K562 (cell line): ENCODE data around the gene PRODH. TPM values are rescaled to one million over a fixed set of nuclear protein-coding genes. Genes with fewer than 3 reads are reported as not detected.
A peak's percentile ranks its signal among the peaks of the same experiment; 100 is the strongest.
"Not testable (repeated sequence)": the region's sequence is repeated elsewhere in the genome, so short reads cannot be mapped to it uniquely, and the experiment has no call there.

Source experiments
- ATAC-seq: fragments of 200-7000 bp; cut with Tn5 transposase; 3 replicates; pipeline ENCODE4 v1.9.1; 2020; ENCODE audit warnings: moderate library complexity
- BruUV-seq: library from RNA; stranded (reverse); fragments of 400-500 nt; replicated peaks from 2 replicates; lab custom pipeline; 2021; lab: Mats Ljungman, UMichigan
- CTCF ChIA-PET: fragments of 300-600 bp; formaldehyde crosslinking; extraction: SDS; loops from one replicate; lab custom pipeline; 2021; ENCODE audit warnings: low intra/inter-chr PET ratio; lab: Yijun Ruan, JAX
- POLR2A ChIA-PET: fragments of 300-600, 350-650 bp; sonication (Branson Sonifier 250); formaldehyde crosslinking; extraction: SDS; loops from one replicate; lab custom pipeline; 2021; ENCODE audit warnings: antibody characterized with exemption, inconsistent platforms; lab: Yijun Ruan, JAX
- DNase-seq, 4 experiments: peaks; one replicate each; pipeline versions ENCODE4 v3.0.0 to v3.0.0-alpha.2; 2011 to 2018; ENCODE audit warnings: low spot score in 3 of 4, mixed read lengths in 3 of 4; ENCODE audit errors: extremely low read depth in 1 of 4
- FAIRE-seq: peaks from 2 replicates; lab custom pipeline; 2011; peaks lifted over from hg19 to GRCh38; lab: Jason Lieb, UNC
- H2AFZ ChIP-seq: 2 replicates; pipeline ENCODE4 v1.6.0; 2011; ENCODE audit warnings: low read depth, low read length, control low read depth, inconsistent platforms
- H3K27ac ChIP-seq: fragments of 200-600 bp; 3 replicates; pipeline ENCODE4 v1.8.0; 2011; ENCODE audit warnings: low read depth, mild to moderate bottlenecking, control low read depth, inconsistent platforms, low read length, moderate library complexity, mixed read lengths; ENCODE audit errors: extremely low read depth
- H3K27me3 ChIP-seq, 2 experiments: fragments of 300-600 bp in 1 of 2; 2 replicates in 1 of 2; 3 replicates in 1 of 2; pipeline versions ENCODE4 v1.6.0 to v1.8.0; 2011; ENCODE audit warnings: inconsistent platforms in 2 of 2, low read length in 2 of 2, mild to moderate bottlenecking in 1 of 2, mixed read lengths in 1 of 2, moderate library complexity in 1 of 2; ENCODE audit not compliant: control insufficient read depth in 2 of 2, insufficient read depth in 2 of 2
- H3K36me3 ChIP-seq: fragments of 300-600 bp; 3 replicates; pipeline ENCODE4 v1.8.0; 2011; ENCODE audit warnings: mild to moderate bottlenecking, low read length, inconsistent platforms; ENCODE audit not compliant: control insufficient read depth, insufficient read depth
- H3K4me1 ChIP-seq, 2 experiments: fragments of 200-600 bp in 1 of 2; replicated peaks in 1 of 2; 2 replicates in 1 of 2; 3 replicates in 1 of 2; pipeline versions ENCODE4 v1.5.1 to v1.8.0; 2011; ENCODE audit warnings: inconsistent platforms in 2 of 2, low read length in 2 of 2, mild to moderate bottlenecking in 1 of 2, mixed read lengths in 1 of 2, moderate library complexity in 1 of 2; ENCODE audit not compliant: control insufficient read depth in 2 of 2, insufficient read depth in 2 of 2
- H3K4me2 ChIP-seq: 2 replicates; pipeline ENCODE4 v1.6.1; 2011; ENCODE audit warnings: low read length, control low read depth, inconsistent platforms, mixed read lengths; ENCODE audit not compliant: insufficient read depth
- H3K4me3 ChIP-seq: fragments of 200-600 bp; sonication (generic), shearing (Covaris generic); 2 replicates; pipeline ENCODE4 v1.5.1; 2016; ENCODE audit warnings: control low read depth, inconsistent platforms
- H3K79me2 ChIP-seq: fragments of 200-600 bp; 3 replicates; pipeline ENCODE4 v1.8.0; 2011; ENCODE audit warnings: low read length, inconsistent platforms; ENCODE audit not compliant: control insufficient read depth, insufficient read depth
- H3K9ac ChIP-seq, 2 experiments: 2 replicates each; pipeline versions ENCODE4 v1.6.0 to v1.6.1; 2011; ENCODE audit warnings: low read depth in 2 of 2, low read length in 2 of 2, control low read depth in 1 of 2, inconsistent platforms in 1 of 2, mild to moderate bottlenecking in 1 of 2, mixed read lengths in 1 of 2; ENCODE audit not compliant: insufficient read depth in 1 of 2
- H3K9me1 ChIP-seq: one replicate; pipeline ENCODE4 v1.6.0; 2011; ENCODE audit warnings: inconsistent platforms, mild to moderate bottlenecking, low read length, moderate library complexity; ENCODE audit not compliant: control insufficient read depth, insufficient read depth
- H3K9me3 ChIP-seq: replicated peaks from 2 replicates; pipeline ENCODE4 v1.5.1; 2011; ENCODE audit warnings: low read depth, low read length, inconsistent platforms; ENCODE audit not compliant: control insufficient read depth, insufficient read depth
- H4K20me1 ChIP-seq: replicated peaks from 2 replicates; pipeline ENCODE4 v1.6.1; 2011; ENCODE audit warnings: low read length, inconsistent platforms, mixed read lengths; ENCODE audit not compliant: control insufficient read depth, insufficient read depth
- WGBS: fragments of 100-300 bp; shearing (Covaris generic); methylation state at CpG from one replicate; pipeline ENCODE4 v1.1.6; 2016; ENCODE audit warnings: low coverage, mixed read lengths; ENCODE audit not compliant: insufficient coverage; ENCODE audit errors: missing lambda C conversion rate; 5-methylcytosine and 5-hydroxymethylcytosine counted together
- in situ Hi-C: fragments of 300-500 bp; cut with MboI; formaldehyde crosslinking; loops from 4 replicates; pipeline ENCODE4 v1.15.0; 2018; ENCODE audit warnings: inconsistent platforms, mixed read lengths
- intact Hi-C: fragments of 100-400 bp; cut with micrococcal nuclease; formaldehyde crosslinking; loops from 2 replicates; pipeline ENCODE4 v1.14.2; 2022
- polyA plus RNA-seq, 8 experiments: library from polyadenylated mRNA; depleted of rRNA in 4 of 8; stranded (reverse) in 5 of 8; unstranded in 3 of 8; fragments of >200 nt; fragmentation: Nextera tagmentation in 2 of 8; fragmentation: Illumina TruSeq in 1 of 8; extraction: Ambion mirVana in 2 of 8; extraction: Trizol in 1 of 8; gene quantifications; 2 replicates each; pipeline versions ENCODE4 v1.2.1 to v1.2.3, GENCODE V29; 2011 to 2014; ENCODE audit warnings: inconsistent platforms in 1 of 8, missing spikeins in 1 of 8
- total RNA-seq, 7 experiments: library from RNA; depleted of rRNA in 6 of 7; stranded (reverse); fragments of >200 nt in 6 of 7; fragmentation: Illumina TruSeq in 2 of 7; extraction: Trizol in 2 of 7; gene quantifications; 2 replicates each; pipeline versions ENCODE4 v1.2.1 to v1.2.3, GENCODE V29; 2011 to 2021; ENCODE audit warnings: low replicate concordance in 1 of 7

Gene PRODH
- total and polyA plus RNA-seq, 9 of the 15 experiments (the other 6 are each of a cell fraction or from before 2014, with no cell fraction given): 0.07 to 0.11 TPM; not detected in 7

- not testable (repeated sequence) for H3K9me1 ChIP-seq, H3K4me3 ChIP-seq, H4K20me1 ChIP-seq
Observed at GRCh38 chr22:18893775-18894174, 42.3 kb downstream of the PRODH start.

GRCh38 chr22:18890510-18891192, 45.4 kb downstream of the PRODH start:
- H3K79me2 ChIP-seq, H3K27me3 ChIP-seq, DNase-seq, H3K9me1 ChIP-seq, intact Hi-C loops, H3K36me3 ChIP-seq, POLR2A ChIA-PET, ATAC-seq, CTCF ChIA-PET, H4K20me1 ChIP-seq, H3K4me2 ChIP-seq, BruUV-seq, H2AFZ ChIP-seq, H3K9ac ChIP-seq, H3K4me1 ChIP-seq, H3K9me3 ChIP-seq, H3K27ac ChIP-seq, H3K4me3 ChIP-seq: not testable (repeated sequence)
- in situ Hi-C loops: loop anchor here (25.0 kb wide), 1 partner anchor 728 kb away; the partner anchor contains the start of gene USP18
- no CpG with 5 or more reads among the region's 5 CpGs for WGBS
- peak; percentile 79 for FAIRE-seq

More at GRCh38 chr22:18893775-18894174, 42.3 kb downstream of the PRODH start:
- H3K9ac ChIP-seq, BruUV-seq, H3K79me2 ChIP-seq, POLR2A ChIA-PET, H3K9me3 ChIP-seq, H3K27ac ChIP-seq, DNase-seq, intact Hi-C loops, H3K4me1 ChIP-seq, FAIRE-seq, H3K27me3 ChIP-seq, H3K36me3 ChIP-seq, CTCF ChIA-PET, H3K4me2 ChIP-seq, ATAC-seq, H2AFZ ChIP-seq: not testable (repeated sequence)
- in situ Hi-C loops: loop anchor here (25.0 kb wide), 1 partner anchor 731 kb away; the partner anchor contains the start of gene USP18
- no CpG with 5 or more reads among the region's 4 CpGs for WGBS
